GM19193 (cell line): ENCODE measurements around the gene TMCC1.

Experiments used
- POLR2A ChIP-seq: IDR thresholded peaks from 4 replicates; pipeline ENCODE4 v1.6.1; 2011; ENCODE audit not compliant: insufficient read depth, insufficient read length; ENCODE audit errors: extremely low read depth

The TMCC1 gene

DNA sequence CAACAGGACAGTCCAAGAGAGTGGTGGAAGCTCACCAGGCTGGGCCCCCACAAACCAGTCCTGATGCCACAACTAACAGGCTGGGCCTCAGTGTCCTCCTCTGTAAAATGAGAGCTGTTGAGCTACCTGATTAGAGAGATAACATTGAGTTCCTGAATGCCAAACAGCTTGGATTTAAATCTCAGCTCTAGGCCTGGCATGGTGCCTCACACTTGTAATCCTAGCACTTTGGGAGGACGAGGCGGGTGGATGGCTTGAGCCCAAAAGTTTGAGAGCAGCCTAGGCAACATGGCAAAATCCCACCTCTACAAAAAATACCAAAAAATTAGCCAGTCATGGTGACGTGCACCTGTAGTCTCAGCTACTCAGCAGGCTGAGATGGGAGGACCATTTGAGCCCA lies 20.1 kb upstream of the TMCC1 start:
- no peak for TF ChIP-seq POLR2A

DNA sequence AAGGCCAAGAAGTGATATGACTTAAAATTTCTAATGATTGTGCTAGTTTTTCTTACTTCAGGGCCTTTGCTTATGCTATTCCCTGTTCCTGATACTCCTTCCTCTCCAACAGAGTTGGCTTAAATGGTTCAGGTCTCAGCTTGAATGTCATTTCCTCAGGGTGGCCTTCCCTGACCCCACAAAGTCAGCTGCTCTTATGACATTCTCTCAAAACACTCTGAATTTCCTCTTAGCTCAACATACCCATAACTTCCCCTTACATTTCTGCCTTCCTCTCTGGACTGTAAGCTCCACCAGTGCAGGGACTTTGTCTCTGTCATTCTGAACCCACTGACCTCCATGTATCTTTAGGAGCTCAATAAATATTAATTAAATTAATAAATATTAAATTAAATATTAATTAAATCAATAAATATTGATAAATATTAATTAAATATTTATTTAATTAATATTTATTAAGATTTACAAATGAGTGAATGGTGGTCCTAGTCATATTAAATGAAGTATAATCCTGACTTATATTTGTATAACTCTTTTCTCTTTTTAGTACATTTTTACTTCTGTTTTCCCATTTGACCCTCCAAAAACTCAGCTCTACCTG lies 17.9 kb upstream of the TMCC1 start:
- no peak for TF ChIP-seq POLR2A

DNA sequence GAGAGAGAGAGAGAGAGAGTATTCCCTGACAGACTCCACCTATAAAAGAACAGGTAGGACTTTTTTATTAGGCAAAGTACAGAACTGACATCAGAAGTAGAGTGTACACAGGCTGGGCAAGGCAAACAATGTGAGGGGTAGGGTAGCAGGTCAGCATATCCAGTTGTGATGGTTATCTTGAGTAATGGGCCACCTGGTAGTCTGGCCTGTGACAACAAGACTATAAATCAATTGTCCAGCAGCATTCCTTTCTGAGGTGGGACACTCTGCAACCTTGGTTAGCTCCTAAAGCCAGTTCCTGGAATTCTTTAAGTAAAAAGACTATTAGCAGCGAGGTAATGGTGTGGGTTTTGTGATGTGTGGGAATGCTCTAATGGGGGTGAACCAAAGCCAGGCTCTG lies 14.9 kb upstream of the TMCC1 start:
- no peak for TF ChIP-seq POLR2A

DNA sequence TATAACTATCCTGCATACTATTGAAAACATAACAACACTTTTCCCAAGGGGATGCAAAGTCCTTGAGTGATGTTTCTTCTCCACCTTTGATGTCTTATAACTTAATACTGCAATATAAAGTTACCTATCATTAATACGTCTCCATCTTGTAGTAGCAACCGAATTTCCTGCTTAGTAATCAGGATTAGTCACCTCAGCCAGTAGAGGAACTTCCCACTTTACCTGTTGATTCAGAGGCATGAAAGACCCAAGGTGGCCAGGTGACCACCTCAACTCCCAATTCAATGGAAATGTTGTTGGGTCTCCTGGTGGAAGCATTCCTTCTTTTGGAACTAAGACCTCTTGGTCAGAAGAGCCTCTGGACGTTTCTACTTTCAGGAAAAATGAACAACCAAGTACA lies 3.5 kb upstream of the TMCC1 start:
- TF ChIP-seq POLR2A: no peak

DNA sequence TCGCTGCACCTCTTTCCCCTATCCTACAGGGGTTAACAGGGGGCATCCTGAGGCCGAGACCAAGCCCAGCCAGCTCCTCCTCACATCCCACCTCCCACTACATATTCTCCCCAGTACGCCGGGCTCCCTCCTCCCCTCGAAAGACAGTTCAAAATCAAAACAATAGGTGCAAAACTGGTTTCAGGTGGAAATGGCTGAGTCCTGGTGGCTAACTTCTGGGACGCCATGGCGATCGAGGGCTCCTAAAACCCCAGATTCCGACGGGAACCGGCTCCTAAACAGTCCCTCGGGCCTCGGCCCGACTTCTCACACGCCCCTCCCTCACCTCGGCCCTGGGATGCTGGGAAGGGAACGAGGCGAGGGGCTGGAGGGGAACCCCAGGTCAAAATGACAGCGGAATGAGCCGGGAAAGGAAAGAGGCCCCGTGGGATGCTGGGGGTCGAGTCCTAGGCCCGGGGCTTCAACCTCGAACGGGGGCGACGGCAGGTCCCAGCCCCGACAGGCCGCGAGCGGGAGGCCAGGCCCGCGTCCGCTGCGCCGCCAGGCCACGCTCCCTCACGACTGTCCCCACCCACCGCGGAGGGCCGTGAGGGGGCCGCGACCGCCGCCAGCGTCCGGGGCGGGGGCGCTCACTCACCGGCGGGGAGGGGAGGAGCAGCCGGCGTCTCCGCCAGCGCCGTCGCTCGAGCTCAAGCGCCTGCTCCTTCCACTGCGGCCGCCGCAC lies 492 bp downstream of the TMCC1 start:
- peak; percentile 56 for TF ChIP-seq POLR2A

DNA sequence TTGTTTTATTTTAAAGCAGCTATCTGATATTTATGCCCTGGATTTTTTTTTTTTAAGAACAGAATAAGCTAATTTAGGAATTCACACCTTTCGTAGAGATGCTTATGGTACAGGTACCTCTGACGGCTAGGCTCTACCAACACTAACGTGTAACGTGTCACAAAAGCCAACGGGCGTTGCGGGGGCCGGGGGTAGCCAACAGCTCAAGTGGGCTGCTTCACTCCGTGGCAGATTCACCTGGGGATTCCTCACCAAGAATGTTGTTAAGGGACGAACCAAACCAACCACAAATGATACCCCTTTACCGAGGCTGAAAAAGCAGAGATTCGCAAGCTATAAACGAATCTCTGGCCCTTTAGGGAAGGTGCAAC lies 1.0 kb downstream of the TMCC1 start:
- TF ChIP-seq POLR2A: no peak

DNA sequence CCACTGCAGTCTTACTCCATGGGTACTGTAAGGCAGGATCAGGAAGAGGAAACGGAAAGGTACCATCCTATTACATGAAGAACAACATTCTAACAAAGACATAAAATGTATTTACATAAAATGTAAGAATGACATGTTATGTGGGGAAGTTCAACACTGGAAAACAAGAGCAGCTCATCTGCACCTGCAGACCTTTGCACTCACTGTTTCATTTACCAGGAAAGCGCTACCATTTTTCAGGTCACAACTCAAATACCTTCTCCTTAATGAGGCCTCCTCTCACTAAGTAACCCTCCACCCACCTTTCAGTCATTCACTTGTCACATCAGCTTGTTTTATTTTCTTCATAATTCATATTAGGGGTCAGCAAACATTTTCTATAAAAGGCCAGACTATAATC lies 2.6 kb downstream of the TMCC1 start:
- no peak for TF ChIP-seq POLR2A

DNA sequence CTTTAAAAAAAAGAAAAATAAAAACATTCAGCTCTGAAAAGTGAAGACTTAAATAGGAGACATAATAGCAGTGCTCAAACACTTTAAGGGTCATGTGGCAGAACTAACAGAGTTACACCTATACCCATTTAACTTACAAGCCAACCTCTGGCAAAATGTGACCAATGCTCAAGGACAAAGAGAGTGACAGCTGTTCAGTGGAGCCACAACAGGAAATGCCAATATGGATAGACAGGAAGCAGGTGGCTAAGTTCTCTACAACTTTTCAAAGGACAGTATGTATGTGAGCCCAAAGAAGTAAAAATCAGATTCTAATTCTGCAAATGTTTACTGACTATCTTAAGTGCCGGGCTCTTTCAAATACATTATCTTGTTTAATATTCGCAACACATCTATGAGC lies 3.4 kb downstream of the TMCC1 start:
- no peak for TF ChIP-seq POLR2A

DNA sequence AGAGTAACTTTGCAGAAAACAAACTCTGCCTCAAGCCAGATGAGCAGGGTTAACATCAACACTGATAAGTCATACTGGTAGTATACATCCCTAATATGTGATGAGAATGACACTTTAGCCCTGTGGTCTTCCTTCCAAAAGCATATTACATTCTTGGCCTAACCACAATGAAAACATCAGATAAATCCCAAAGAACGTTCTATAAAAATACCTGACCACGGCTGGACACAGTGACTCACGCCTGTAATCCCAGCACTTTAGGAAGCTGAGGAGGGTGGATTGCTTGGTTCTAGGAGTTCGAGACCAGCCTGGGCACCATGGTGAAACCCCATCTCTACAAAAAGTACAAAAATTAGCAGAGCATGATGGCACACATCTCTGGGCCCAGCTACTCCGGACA lies 4.7 kb downstream of the TMCC1 start:
- TF ChIP-seq POLR2A: no peak

DNA sequence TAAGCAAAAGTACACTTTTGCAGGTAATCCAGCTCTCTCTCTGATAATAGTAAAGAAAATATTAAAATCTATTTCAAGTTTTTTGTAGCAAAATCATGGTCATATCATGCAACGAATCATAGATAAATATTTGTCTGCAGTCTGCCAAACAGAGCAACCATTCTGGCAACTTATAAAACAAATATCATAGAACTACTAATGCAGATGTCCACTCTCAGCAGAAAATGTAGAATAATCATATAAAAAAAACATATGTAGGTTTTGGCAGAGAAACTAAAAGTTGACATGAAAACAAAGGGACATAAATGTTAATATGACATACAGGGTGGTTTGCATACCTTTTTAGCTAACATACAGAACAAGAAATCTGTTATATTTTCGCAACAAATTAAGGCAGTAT lies 12.2 kb downstream of the TMCC1 start:
- TF ChIP-seq POLR2A: no peak

DNA sequence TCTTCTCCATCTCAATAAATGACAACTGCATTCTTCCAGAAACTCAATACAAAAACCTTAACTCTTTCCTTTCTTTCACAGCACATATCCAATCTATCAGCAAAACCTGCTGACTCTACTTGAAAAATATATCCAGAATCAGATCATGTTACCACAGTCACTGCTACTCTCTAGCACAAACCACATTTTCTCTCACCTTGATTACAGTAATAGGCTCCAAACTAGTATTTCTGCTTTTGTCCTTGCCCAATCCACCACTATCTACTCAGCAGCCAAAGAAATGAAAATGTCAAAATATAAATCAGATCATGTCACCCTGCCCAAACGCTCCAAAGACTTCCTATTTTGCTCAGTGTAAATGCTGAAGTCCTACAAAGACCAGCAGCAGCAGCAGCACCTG lies 15.2 kb downstream of the TMCC1 start:
- TF ChIP-seq POLR2A: no peak

DNA sequence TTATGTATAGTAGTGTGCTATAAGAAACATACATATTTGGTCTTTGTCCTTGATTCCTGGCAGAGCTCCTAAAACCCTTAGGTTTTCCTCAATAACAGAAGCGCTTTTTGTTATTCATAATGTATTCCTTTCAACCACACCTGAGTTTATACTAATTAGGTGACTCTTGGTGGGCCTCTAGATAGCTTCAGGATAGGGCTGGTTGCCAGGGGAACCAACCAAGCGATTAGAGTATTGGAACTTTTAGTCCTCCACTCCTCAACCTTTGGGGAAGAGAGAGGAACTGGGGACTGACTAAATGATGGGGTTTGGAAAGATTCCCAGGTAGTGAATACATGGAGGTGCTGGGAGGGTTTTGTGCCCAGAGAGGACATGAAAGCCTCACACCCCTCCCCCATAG lies 24.6 kb downstream of the TMCC1 start:
- TF ChIP-seq POLR2A: no peak

DNA sequence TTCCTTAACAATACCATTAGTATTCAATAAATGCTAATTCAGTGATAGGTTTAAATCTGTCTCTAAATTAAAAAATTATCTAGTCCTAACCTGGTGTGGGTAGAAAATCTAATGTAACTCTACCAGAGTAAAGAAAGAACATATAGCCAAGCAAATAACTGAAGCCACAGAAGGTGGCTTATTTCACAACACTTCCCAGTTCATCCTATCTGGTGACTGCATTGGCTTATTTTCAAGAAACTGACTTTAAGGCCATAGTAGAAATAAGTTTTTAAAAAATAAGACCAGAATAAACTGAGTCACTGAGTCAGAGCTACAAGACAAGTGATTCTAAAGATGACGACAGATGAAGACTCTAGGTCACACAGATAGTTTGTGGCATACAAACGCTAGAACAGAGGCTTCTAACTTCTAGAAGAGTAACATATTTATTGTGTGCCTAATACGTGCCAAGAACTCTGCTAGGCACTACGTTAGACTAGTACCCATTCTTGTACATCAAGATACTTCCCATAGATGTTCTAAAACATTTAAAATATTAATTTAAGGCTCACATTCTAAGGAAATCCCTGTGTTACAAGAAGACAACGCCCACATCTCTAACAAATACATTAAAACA lies 25.9 kb downstream of the TMCC1 start:
- no peak for TF ChIP-seq POLR2A

DNA sequence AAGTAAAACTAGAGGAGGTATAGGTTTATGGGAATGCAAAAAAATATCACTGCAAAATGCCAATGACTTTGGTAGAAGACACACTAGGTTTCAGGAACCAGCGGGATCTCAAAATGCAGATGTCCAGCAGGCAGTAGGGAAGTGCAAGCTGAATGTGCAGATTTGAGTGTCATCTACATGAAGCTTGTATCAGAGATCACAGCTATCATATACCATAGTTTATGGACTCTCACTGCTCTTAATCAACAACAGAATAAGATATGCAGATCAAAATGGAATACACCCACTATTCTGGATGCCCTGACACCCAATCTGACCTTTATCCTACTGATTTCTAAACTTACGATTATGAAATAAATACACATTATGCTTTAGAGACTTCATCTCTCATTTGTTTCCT lies 27.7 kb downstream of the TMCC1 start:
- no peak for TF ChIP-seq POLR2A

DNA sequence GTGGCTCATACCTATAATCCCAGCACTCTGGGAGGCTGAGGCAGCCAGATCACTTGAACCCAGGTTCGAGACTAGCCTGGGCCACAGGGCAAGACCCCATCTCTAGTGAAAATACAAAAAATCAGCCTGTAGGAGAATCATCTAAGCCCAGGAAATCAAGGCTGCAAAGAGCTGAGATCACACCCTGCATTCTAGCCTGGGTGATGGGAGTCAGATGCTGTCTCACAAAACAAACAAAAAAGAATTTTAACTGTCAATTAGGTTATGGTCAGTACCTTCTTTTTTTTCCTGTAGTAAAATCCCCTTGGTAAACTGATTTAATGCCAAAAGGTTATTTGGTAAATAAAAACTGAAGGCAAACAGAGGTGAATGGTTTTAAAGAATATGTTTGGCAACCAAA lies 29.0 kb downstream of the TMCC1 start:
- no peak for TF ChIP-seq POLR2A

DNA sequence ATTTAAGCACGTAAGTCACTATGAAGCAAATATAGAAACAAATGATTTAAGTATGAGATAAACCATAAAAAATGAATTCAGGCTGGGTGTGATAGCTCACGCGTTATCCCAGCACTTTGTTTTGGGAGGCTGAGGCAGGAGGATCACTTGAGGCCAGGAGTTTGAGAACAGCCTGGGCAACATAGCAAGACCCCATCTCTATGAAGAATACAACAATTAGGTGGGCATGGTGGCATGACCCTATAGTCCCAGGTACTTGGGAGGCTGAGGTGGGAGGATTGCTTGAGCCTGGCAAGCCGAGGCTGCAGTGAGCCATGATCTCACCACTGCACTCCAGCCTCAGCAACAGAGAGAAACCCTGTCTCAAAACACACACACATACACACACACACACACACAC lies 34.2 kb downstream of the TMCC1 start:
- no peak for TF ChIP-seq POLR2A
